OCI-LY7 (cell line): ENCODE data around the gene ZXDC.

ENCODE experiments used
- EZH2phosphoT487 ChIP-seq: fragments of 200-600 bp; sonication (generic); IDR thresholded peaks from 2 replicates; pipeline ENCODE4 v1.6.1; 2018; ENCODE audit warnings: low read depth, borderline replicate concordance, mild to moderate bottlenecking, mixed run types, antibody characterized with exemption, low read length, moderate library complexity, mixed read lengths
- TF ChIP-seq, protein P1 (sequence below): fragments of 200-600 bp; sonication (generic); conservative IDR thresholded peaks from 2 replicates; pipeline ENCODE4 v1.5.1; 2014; ENCODE audit warnings: mild to moderate bottlenecking, antibody characterized with exemption, low read length, moderate library complexity, mixed read lengths

- TF ChIP-seq, protein P1, sequence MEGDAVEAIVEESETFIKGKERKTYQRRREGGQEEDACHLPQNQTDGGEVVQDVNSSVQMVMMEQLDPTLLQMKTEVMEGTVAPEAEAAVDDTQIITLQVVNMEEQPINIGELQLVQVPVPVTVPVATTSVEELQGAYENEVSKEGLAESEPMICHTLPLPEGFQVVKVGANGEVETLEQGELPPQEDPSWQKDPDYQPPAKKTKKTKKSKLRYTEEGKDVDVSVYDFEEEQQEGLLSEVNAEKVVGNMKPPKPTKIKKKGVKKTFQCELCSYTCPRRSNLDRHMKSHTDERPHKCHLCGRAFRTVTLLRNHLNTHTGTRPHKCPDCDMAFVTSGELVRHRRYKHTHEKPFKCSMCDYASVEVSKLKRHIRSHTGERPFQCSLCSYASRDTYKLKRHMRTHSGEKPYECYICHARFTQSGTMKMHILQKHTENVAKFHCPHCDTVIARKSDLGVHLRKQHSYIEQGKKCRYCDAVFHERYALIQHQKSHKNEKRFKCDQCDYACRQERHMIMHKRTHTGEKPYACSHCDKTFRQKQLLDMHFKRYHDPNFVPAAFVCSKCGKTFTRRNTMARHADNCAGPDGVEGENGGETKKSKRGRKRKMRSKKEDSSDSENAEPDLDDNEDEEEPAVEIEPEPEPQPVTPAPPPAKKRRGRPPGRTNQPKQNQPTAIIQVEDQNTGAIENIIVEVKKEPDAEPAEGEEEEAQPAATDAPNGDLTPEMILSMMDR, result no peak
- no peak for TF ChIP-seq EZH2phosphoT487
Measured at GRCh38 chr3:126395846-126396513, 79.7 kb downstream of the ZXDC start.
